GM20000 (cell line): ENCODE results near the gene RORC.

Experiments used
- DNase-seq: peaks from one replicate; pipeline ENCODE4 v3.0.0; 2012; ENCODE audit warnings: low spot score
- CTCF ChIP-seq: IDR thresholded peaks from 2 replicates; pipeline ENCODE4 v1.5.1; 2012; ENCODE audit warnings: mild to moderate bottlenecking, control low read depth; ENCODE audit errors: extremely low read depth, missing control alignments

RORC gene

GRCh38 chr1:151815716-151816327 is 15.8 kb downstream of the RORC start:
- no peak for DNase-seq
- no peak for TF ChIP-seq CTCF

DNA sequence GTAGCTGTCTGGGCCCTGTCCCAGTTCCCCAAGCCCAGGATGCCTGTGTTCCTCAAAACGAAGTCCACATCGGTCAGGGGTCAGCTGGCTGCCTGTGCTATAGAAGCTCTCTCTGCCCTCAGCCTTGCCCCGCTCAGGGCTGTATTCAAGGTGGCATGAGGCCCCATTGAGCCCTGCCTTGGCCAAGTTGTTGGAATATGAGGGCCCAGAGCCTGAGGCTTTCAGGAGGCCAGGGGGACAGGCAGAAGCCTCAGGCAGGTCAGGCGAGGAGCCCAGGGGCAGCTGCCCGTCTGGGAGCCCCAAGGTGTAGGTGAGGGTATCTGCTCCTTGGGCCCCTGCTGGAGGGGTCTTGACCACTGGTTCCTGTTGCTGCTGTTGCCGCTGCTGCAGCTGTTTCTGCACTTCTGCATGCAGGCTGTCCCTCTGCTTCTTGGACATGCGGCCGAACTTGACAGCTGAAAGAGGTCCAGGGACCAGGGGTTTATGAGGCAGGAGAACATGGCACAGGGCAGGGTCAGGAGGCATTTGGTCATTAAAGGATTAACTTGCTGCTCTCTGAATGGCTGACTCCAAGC is 16.5 kb downstream of the RORC start:
- TF ChIP-seq CTCF, result no peak
- DNase-seq, result no peak

DNA sequence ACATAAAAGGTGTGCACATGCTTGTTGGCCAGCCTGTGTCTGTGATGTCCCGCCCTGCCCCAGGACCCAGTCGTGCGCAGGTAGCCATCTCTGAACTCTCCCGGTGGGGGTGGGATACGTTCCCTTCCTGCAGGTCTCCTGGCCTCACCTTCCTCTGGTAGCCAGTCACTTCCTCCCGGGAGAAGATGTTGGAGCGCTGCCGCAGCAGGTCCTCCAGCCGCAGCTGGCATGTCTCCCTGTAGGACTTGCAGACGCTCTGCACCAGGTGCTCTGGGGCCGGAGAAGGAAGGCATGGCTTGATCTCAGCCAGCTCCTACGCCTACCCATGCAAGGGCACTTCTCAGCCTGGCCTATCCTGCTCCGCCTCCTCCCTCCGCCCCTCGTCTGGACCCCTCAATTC is 17.2 kb downstream of the RORC start:
- no peak for TF ChIP-seq CTCF
- DNase-seq, result no peak

DNA sequence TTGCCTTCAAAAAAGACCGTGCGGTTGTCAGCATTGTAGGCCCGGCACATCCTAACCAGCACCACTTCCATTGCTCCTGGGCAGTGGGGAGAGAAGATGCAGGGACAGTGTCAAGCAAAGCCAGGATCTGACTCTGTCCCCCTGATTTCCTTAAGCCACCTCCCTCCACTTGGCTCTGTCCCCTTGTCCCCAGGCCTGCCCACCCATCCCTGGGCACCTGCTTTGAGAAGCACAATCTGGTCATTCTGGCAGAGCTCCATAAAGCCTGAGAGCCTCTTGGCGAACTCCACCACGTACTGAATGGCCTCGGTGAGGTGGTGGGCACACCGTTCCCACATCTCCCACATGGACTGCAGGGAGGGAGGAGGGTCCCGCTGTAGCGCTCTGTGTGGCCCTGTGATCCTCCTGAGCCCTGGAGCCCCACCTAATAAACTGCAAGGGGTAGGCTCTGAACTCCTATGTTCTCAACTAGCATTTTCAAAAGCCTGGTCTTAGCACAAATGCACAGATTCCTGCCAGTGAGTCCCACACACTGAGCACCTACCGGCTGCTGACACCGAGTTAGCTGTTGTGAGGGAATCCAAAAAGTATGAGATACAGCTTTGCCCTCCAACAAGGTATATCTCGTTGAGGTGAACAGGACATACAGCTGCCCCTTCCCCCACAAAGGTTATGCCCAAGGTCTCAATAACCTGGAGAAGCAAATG is 18.2 kb downstream of the RORC start:
- TF ChIP-seq CTCF, result no peak
- DNase-seq, result no peak

- DNase-seq, result no peak
- TF ChIP-seq CTCF, result no peak
Measured at GRCh38 chr1:151811181-151811580, 20.4 kb downstream of the RORC start.

DNA sequence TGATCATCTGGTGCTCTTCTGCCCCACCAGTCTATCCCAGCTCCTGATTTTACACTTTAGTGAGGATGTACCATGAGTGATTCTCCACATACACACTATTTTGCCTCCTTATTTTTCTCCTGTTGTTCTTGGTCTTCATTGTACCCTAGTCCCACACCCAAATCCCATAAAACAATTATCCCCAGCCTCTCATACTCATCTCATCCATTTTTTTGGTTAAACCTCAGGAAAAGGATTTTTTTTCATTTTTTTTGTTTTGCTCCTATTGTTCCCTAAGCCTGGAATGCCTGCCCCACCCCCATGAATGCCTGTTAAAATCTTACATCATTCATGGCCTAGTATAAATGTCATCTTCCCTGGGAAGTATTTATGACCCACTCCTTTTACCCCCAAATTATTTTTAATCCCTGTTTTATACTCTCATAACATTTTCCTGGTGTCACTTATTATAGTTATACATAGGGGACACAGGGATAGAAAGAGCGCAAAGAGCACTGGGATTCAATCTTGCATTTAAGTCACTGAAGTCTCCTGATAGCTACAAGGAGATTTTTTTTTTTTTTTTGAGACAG is 21.5 kb downstream of the RORC start:
- no peak for DNase-seq

More for the DNA sequence above, 21.5 kb downstream of the RORC start:
- no peak for TF ChIP-seq CTCF
